HepG2 (cell line): Measurements from ENCODE around the gene FBXW4. TPM values are rescaled to one million over a fixed set of nuclear protein-coding genes. Genes with fewer than 3 reads are reported as not detected.
A peak's percentile ranks its signal among the peaks of the same experiment; 100 is the strongest.

Source experiments
- AHDC1 ChIP-seq: sonication (generic); formaldehyde crosslinking; IDR thresholded peaks from 2 replicates; pipeline ENCODE4 v1.5.1; 2020; ENCODE audit warnings: mild to moderate bottlenecking, missing genetic modification reagents, borderline replicate concordance
- FOXK1 ChIP-seq: sonication (generic); formaldehyde crosslinking; IDR thresholded peaks from 2 replicates; pipeline ENCODE4 v1.4.0; 2020; ENCODE audit warnings: low read depth, missing genetic modification reagents, borderline replicate concordance
- KAT7 ChIP-seq: IDR thresholded peaks from 2 replicates; pipeline ENCODE4 v1.6.1; 2018; ENCODE audit warnings: borderline replicate concordance, missing compliant biosample characterization
- SNAPC5 ChIP-seq: sonication (generic); formaldehyde crosslinking; IDR thresholded peaks from 2 replicates; pipeline ENCODE4 v1.8.1; 2023; ENCODE audit warnings: mild to moderate bottlenecking, missing genetic modification reagents, borderline replicate concordance
- SOX13 ChIP-seq, 3 experiments: fragments of 450-650 bp in 1 of 3; sonication (generic) in 1 of 3; formaldehyde crosslinking in 1 of 3; IDR thresholded peaks in 2 of 3; conservative IDR thresholded peaks in 1 of 3; 2 replicates each; pipeline versions ENCODE4 v1.5.0 to v1.6.1; 2016 to 2020; ENCODE audit warnings: antibody characterized with exemption in 1 of 3, mild to moderate bottlenecking in 1 of 3, missing compliant biosample characterization in 1 of 3, missing genetic modification reagents in 1 of 3, moderate library complexity in 1 of 3
- ZFP1 ChIP-seq: IDR thresholded peaks from 2 replicates; pipeline ENCODE4 v1.6.1; 2016
- ZNF30 ChIP-seq: sonication (generic); formaldehyde crosslinking; IDR thresholded peaks from 2 replicates; pipeline ENCODE4 v1.5.0; 2020; ENCODE audit warnings: mild to moderate bottlenecking, missing genetic modification reagents
- ZNF569 ChIP-seq: sonication (generic); formaldehyde crosslinking; IDR thresholded peaks from 2 replicates; pipeline ENCODE4 v1.5.0; 2020; ENCODE audit warnings: mild to moderate bottlenecking, missing genetic modification reagents, moderate library complexity, borderline replicate concordance
- ZNF782 ChIP-seq: sonication (generic); formaldehyde crosslinking; IDR thresholded peaks from 2 replicates; pipeline ENCODE4 v1.4.0; 2020; ENCODE audit warnings: missing genetic modification reagents, mild to moderate bottlenecking, borderline replicate concordance
- polyA plus RNA-seq, 8 experiments: library from polyadenylated mRNA; depleted of rRNA in 3 of 8; stranded (reverse) in 7 of 8; unstranded in 1 of 8; fragments of >200 nt; fragmentation: Illumina TruSeq in 4 of 8; extraction: Trizol in 4 of 8; gene quantifications; 2 replicates each; pipeline versions ENCODE4 v1.2.1 to v1.2.3, GENCODE V29; 2011 to 2016; ENCODE audit warnings: low read depth in 4 of 8, missing spikeins in 1 of 8, mixed read lengths in 1 of 8; ENCODE audit not compliant: insufficient read depth in 1 of 8
- total RNA-seq, 5 experiments: library from RNA; depleted of rRNA; stranded (reverse); fragments of >200 nt; fragmentation: Illumina TruSeq; extraction: Trizol; gene quantifications; 2 replicates each; pipeline ENCODE4 v1.2.3, GENCODE V29; 2016; ENCODE audit warnings: low read depth in 1 of 5
- TF ChIP-seq, protein P1 (sequence below): sonication (generic); formaldehyde crosslinking; IDR thresholded peaks from 2 replicates; pipeline ENCODE4 v1.5.1; 2020; ENCODE audit warnings: mild to moderate bottlenecking, missing genetic modification reagents, moderate library complexity
- TF ChIP-seq, protein P2 (sequence below): sonication (generic); formaldehyde crosslinking; IDR thresholded peaks from 2 replicates; pipeline ENCODE4 v1.4.0; 2020; ENCODE audit warnings: missing genetic modification reagents, mild to moderate bottlenecking, borderline replicate concordance

FBXW4 gene
- total and polyA plus RNA-seq, 2 of the 13 experiments (the other 11 are each of a cell fraction or from before 2014, with no cell fraction given) = 23.5 to 33.7 TPM

- TF ChIP-seq, protein P1, sequence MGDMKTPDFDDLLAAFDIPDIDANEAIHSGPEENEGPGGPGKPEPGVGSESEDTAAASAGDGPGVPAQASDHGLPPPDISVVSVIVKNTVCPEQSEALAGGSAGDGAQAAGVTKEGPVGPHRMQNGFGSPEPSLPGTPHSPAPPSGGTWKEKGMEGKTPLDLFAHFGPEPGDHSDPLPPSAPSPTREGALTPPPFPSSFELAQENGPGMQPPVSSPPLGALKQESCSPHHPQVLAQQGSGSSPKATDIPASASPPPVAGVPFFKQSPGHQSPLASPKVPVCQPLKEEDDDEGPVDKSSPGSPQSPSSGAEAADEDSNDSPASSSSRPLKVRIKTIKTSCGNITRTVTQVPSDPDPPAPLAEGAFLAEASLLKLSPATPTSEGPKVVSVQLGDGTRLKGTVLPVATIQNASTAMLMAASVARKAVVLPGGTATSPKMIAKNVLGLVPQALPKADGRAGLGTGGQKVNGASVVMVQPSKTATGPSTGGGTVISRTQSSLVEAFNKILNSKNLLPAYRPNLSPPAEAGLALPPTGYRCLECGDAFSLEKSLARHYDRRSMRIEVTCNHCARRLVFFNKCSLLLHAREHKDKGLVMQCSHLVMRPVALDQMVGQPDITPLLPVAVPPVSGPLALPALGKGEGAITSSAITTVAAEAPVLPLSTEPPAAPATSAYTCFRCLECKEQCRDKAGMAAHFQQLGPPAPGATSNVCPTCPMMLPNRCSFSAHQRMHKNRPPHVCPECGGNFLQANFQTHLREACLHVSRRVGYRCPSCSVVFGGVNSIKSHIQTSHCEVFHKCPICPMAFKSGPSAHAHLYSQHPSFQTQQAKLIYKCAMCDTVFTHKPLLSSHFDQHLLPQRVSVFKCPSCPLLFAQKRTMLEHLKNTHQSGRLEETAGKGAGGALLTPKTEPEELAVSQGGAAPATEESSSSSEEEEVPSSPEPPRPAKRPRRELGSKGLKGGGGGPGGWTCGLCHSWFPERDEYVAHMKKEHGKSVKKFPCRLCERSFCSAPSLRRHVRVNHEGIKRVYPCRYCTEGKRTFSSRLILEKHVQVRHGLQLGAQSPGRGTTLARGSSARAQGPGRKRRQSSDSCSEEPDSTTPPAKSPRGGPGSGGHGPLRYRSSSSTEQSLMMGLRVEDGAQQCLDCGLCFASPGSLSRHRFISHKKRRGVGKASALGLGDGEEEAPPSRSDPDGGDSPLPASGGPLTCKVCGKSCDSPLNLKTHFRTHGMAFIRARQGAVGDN = peak; percentile 79
- TF ChIP-seq AHDC1 (CRISPR knock-in tag) = no peak
- 0 out of 2 replicates have a peak, but pooled peaks have one; percentile 31 for TF ChIP-seq ZFP1
- TF ChIP-seq ZNF782 (CRISPR knock-in tag) = peak; percentile 45; the same call in 1 of the 2 replicates
- peak; percentile 73; the same call in 1 of the 2 replicates for TF ChIP-seq FOXK1 (CRISPR knock-in tag)
- TF ChIP-seq, protein P2, sequence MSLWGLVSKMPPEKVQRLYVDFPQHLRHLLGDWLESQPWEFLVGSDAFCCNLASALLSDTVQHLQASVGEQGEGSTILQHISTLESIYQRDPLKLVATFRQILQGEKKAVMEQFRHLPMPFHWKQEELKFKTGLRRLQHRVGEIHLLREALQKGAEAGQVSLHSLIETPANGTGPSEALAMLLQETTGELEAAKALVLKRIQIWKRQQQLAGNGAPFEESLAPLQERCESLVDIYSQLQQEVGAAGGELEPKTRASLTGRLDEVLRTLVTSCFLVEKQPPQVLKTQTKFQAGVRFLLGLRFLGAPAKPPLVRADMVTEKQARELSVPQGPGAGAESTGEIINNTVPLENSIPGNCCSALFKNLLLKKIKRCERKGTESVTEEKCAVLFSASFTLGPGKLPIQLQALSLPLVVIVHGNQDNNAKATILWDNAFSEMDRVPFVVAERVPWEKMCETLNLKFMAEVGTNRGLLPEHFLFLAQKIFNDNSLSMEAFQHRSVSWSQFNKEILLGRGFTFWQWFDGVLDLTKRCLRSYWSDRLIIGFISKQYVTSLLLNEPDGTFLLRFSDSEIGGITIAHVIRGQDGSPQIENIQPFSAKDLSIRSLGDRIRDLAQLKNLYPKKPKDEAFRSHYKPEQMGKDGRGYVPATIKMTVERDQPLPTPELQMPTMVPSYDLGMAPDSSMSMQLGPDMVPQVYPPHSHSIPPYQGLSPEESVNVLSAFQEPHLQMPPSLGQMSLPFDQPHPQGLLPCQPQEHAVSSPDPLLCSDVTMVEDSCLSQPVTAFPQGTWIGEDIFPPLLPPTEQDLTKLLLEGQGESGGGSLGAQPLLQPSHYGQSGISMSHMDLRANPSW (CRISPR knock-in tag) = no peak
- TF ChIP-seq SOX13 (IDR thresholded peaks at IDR 0.05) = no peak
- no peak for TF ChIP-seq SOX13 (CRISPR knock-in tag; conservative IDR thresholded peaks at IDR 0.05 in 1 of 2, IDR thresholded peaks at IDR 0.05 in 1 of 2)
- TF ChIP-seq SNAPC5 = no peak
- TF ChIP-seq ZNF30 (CRISPR knock-in tag) = no peak
- TF ChIP-seq ZNF569 (CRISPR knock-in tag) = no peak
- peak; percentile 50; the same call in 1 of the 2 replicates for TF ChIP-seq KAT7 (CRISPR knock-in tag)
These were observed 107.0 kb downstream of the FBXW4 start, which contains the start of the genes DPCD and POLL (continued) for GRCh38 chr10:101587725-101588653.
